ENCODE measurements around the gene HMGN3.

GRCh38 chr6:79263359-79263758 lies 28.9 kb upstream of the HMGN3 start:
- TF ChIP-seq CTCF (IDR thresholded peaks at IDR 0.05) (no peak), POLR2A (IDR thresholded peaks at IDR 0.05) (no peak)
